SK-N-SH (cell line): ENCODE results near the gene BORCS5. TPM values are rescaled to one million over a fixed set of nuclear protein-coding genes. Genes with fewer than 3 reads are reported as not detected.
A peak's percentile ranks its signal among the peaks of the same experiment; 100 is the strongest.

Experiments
- CTCF ChIA-PET: fragments of 300-600, 350-600 bp; formaldehyde crosslinking; extraction: SDS; loops from one replicate; lab custom pipeline; 2021; lab: Yijun Ruan, JAX
- POLR2A ChIA-PET: fragments of 350-600 bp; sonication (Branson Sonifier 250); formaldehyde crosslinking; extraction: SDS; loops from one replicate; lab custom pipeline; 2020; ENCODE audit warnings: antibody characterized with exemption, inconsistent platforms; lab: Yijun Ruan, JAX
- DNase-seq: peaks from one replicate; pipeline ENCODE4 v3.0.0; 2012
- H2AFZ ChIP-seq: fragments of 200-600 bp; sonication (generic); 2 replicates; pipeline ENCODE4 v1.8.1; 2016; ENCODE audit warnings: antibody characterized with exemption, mild to moderate bottlenecking, low read depth
- H3F3A ChIP-seq: fragments of 200-600 bp; sonication (generic); replicated peaks from 2 replicates; pipeline ENCODE3; 2016; ENCODE audit warnings: antibody characterized with exemption, mild to moderate bottlenecking; ENCODE audit not compliant: insufficient read depth
- H3K27ac ChIP-seq, 2 experiments: fragments of 200-500 bp in 1 of 2; fragments of 200-600 bp in 1 of 2; sonication (Bioruptor generic) in 1 of 2; sonication (generic), shearing (Covaris generic) in 1 of 2; 2 replicates each; pipeline versions ENCODE4 v1.5.1 to v1.6.1; 2014 to 2016; ENCODE audit warnings: low read depth in 2 of 2, inconsistent platforms in 1 of 2, low read length in 1 of 2, mild to moderate bottlenecking in 1 of 2, mixed read lengths in 1 of 2
- H3K27me3 ChIP-seq: fragments of 200-600 bp; sonication (generic), shearing (Covaris generic); 2 replicates; pipeline ENCODE4 v1.6.1; 2016; ENCODE audit warnings: mixed run types; ENCODE audit not compliant: insufficient read depth
- H3K36me3 ChIP-seq, 2 experiments: fragments of 200-500 bp in 1 of 2; fragments of 200-600 bp in 1 of 2; sonication (Bioruptor generic) in 1 of 2; sonication (generic) in 1 of 2; replicated peaks in 1 of 2; 2 replicates each; pipeline versions ENCODE3 to v1.5.1; 2014 to 2016; ENCODE audit warnings: low read length in 1 of 2, mild to moderate bottlenecking in 1 of 2; ENCODE audit not compliant: insufficient read depth in 2 of 2, control insufficient read depth in 1 of 2
- H3K4me1 ChIP-seq, 2 experiments: fragments of 200-500 bp in 1 of 2; fragments of 200-600 bp in 1 of 2; sonication (Bioruptor generic) in 1 of 2; sonication (generic), shearing (Covaris generic) in 1 of 2; 2 replicates each; pipeline versions ENCODE4 v1.5.1 to v1.6.1; 2014 to 2016; ENCODE audit warnings: low read depth in 1 of 2, low read length in 1 of 2, mixed run types in 1 of 2; ENCODE audit not compliant: insufficient read depth in 2 of 2, control insufficient read depth in 1 of 2
- H3K4me2 ChIP-seq: fragments of 200-600 bp; sonication (generic), shearing (Covaris generic); 2 replicates; pipeline ENCODE4 v1.6.1; 2017; ENCODE audit warnings: mixed run types
- H3K4me3 ChIP-seq, 2 experiments: fragments of 200-500 bp in 1 of 2; fragments of 200-600 bp in 1 of 2; sonication (Bioruptor generic) in 1 of 2; sonication (generic), shearing (Covaris generic) in 1 of 2; 2 replicates each; pipeline versions ENCODE4 v1.5.1 to v1.8.1; 2014 to 2016; ENCODE audit warnings: low read depth in 2 of 2, inconsistent platforms in 1 of 2, low read length in 1 of 2, mild to moderate bottlenecking in 1 of 2, mixed read lengths in 1 of 2, moderate library complexity in 1 of 2
- H3K79me2 ChIP-seq: fragments of 200-600 bp; sonication (generic); 2 replicates; pipeline ENCODE4 v1.8.1; 2017; ENCODE audit warnings: mild to moderate bottlenecking; ENCODE audit not compliant: insufficient read depth
- H3K9ac ChIP-seq: fragments of 200-600 bp; sonication (generic); 2 replicates; pipeline ENCODE4 v1.6.1; 2017; ENCODE audit warnings: mixed run types
- H3K9me2 ChIP-seq: fragments of 200-600 bp; sonication (generic); 2 replicates; pipeline ENCODE4 v1.6.1; 2017; ENCODE audit warnings: mixed run types
- H3K9me3 ChIP-seq: fragments of 200-600 bp; sonication (generic); 2 replicates; pipeline ENCODE4 v1.6.1; 2017; ENCODE audit warnings: mixed run types, mild to moderate bottlenecking, moderate library complexity
- H4K20me1 ChIP-seq: fragments of 200-600 bp; sonication (generic); 2 replicates; pipeline ENCODE4 v1.6.1; 2017; ENCODE audit warnings: mild to moderate bottlenecking, mixed run types; ENCODE audit not compliant: insufficient read depth
- JUND ChIP-seq: IDR thresholded peaks from 2 replicates; pipeline ENCODE4 v1.4.0; 2012
- MAX ChIP-seq: IDR thresholded peaks from 2 replicates; pipeline ENCODE4 v1.4.0; 2012; ENCODE audit warnings: low read depth
- MXI1 ChIP-seq: IDR thresholded peaks from 2 replicates; pipeline ENCODE4 v1.6.1; 2012; ENCODE audit warnings: mild to moderate bottlenecking, low read depth, low read length, improper control_type of control experiment
- POLR2AphosphoS5 ChIP-seq: IDR thresholded peaks from 2 replicates; pipeline ENCODE4 v1.6.1; 2012; ENCODE audit warnings: low read depth, low read length
- RAD21 ChIP-seq: IDR thresholded peaks from 2 replicates; pipeline ENCODE4 v1.6.1; 2012; ENCODE audit warnings: mild to moderate bottlenecking, low read length
- RCOR1 ChIP-seq: fragments of 150-350 bp; IDR thresholded peaks from 2 replicates; pipeline ENCODE4 v1.6.1; 2017; ENCODE audit warnings: antibody characterized with exemption, low read length
- TCF12 ChIP-seq: IDR thresholded peaks from 2 replicates; pipeline ENCODE4 v1.4.0; 2012
- USF1 ChIP-seq: IDR thresholded peaks from 2 replicates; pipeline ENCODE4 v1.4.0; 2012; ENCODE audit warnings: low read depth, borderline replicate concordance
- ZBTB33 ChIP-seq: IDR thresholded peaks from 2 replicates; pipeline ENCODE4 v1.4.0; 2012; ENCODE audit warnings: low read depth, borderline replicate concordance
- WGBS: methylation state at CpG from one replicate; pipeline ENCODE4 v1.1.6; 2017; ENCODE audit warnings: low lambda C conversion rate; 5-methylcytosine and 5-hydroxymethylcytosine counted together
- polyA plus RNA-seq, 3 experiments: library from polyadenylated mRNA; depleted of rRNA; stranded (reverse); fragments of >200 nt; gene quantifications; 2 replicates each; pipeline ENCODE4 v1.2.3, GENCODE V29; 2012

BORCS5 gene
- polyA plus RNA-seq, 1 of the 3 experiments (the other 2 are of a cell fraction), result 16.3 TPM

- Histone ChIP-seq H4K20me1 (no peaks in the 10 kb centered on the region), H3K4me2 (no peak overlapping the region), H3K9ac (no peak overlapping the region), H2AFZ (no peak overlapping the region), H3K36me3 (peaks cover 0 to 16% of the 10 kb centered on the region in 2 experiments), H3K79me2 (no peaks in the 10 kb centered on the region), H3F3A (no peaks in the 10 kb centered on the region), H3K9me3 (no peaks in the 10 kb centered on the region), H3K27ac (peak overlapping the region in 1 of 2 experiments; percentile 59; a peak in 2 of 4 replicates), H3K4me3 (no peak overlapping the region), H3K9me2 (no peaks in the 10 kb centered on the region), H3K4me1 (peaks cover 4 to 9% of the 10 kb centered on the region in 2 experiments; a peak in 1 of 4 replicates), H3K27me3 (no peaks in the 10 kb centered on the region)
- ChIA-PET POLR2A (no interaction called here), CTCF (interaction anchor here (1.4 to 3.7 kb wide), 4 partner anchors 8 to 371 kb away, joined by 5 to 21 read pairs (median 6); no protein-coding TSS in a partner anchor)
- WGBS, result 58% methylated on average over 4 of the region's 4 CpGs
- TF ChIP-seq RCOR1 (no peak), MXI1 (0 out of 2 replicates have a peak, but pooled peaks have one; percentile 20)
- peak; percentile 43 for DNase-seq
These were observed 9.1 kb downstream of the BORCS5 start for GRCh38 chr12:12365931-12366431.

- no peaks in the 10 kb centered on the region for H3F3A ChIP-seq
- DNase-seq, result no peak
- no peaks in the 10 kb centered on the region for H3K9me3 ChIP-seq
- CTCF ChIA-PET, result interaction anchor here (1.2 to 3.7 kb wide), 7 partner anchors 9 to 370 kb away, joined by 3 to 21 read pairs (median 5); partner anchors contain the start of gene DUSP16
- H3K27ac ChIP-seq, result no peak overlapping the region; a peak in 1 of 4 replicates
- no peak overlapping the region for H3K4me2 ChIP-seq
- H3K4me3 ChIP-seq, result no peak overlapping the region
- no peaks in the 10 kb centered on the region for H3K9me2 ChIP-seq
- no peak for TF ChIP-seq ZBTB33
- TF ChIP-seq TCF12, result no peak
- TF ChIP-seq, all 33 proteins: peak for 0
- Histone ChIP-seq H4K20me1 (no peaks in the 10 kb centered on the region), H3K4me1 (peaks cover 4 to 9% of the 10 kb centered on the region in 2 experiments; a peak in 1 of 4 replicates), H3K79me2 (no peaks in the 10 kb centered on the region), H3K36me3 (peaks cover 0 to 16% of the 10 kb centered on the region in 2 experiments), H3K27me3 (no peaks in the 10 kb centered on the region), H3K9ac (no peak overlapping the region), H2AFZ (no peak overlapping the region)
- 89% methylated on average over 4 of the region's 4 CpGs for WGBS
- POLR2A ChIA-PET, result interaction anchor here (1.7 kb wide), 1 partner anchor 10 kb away, joined by 14 read pairs; the partner anchor contains the start of gene BORCS5
These were observed 10.0 kb downstream of the BORCS5 start for GRCh38 chr12:12366701-12367481.

- no peaks in the 10 kb centered on the region for H3K79me2 ChIP-seq
- WGBS, result 98% methylated on average over 4 of the region's 4 CpGs
- H3K4me3 ChIP-seq, result no peak overlapping the region
- no peak for DNase-seq
- H3F3A ChIP-seq, result no peaks in the 10 kb centered on the region
- no peaks in the 10 kb centered on the region for H3K9me3 ChIP-seq
- peaks cover 0 to 16% of the 10 kb centered on the region in 2 experiments for H3K36me3 ChIP-seq
- H3K4me2 ChIP-seq, result no peak overlapping the region
- ChIA-PET CTCF (interaction anchor here (1.2 to 3.7 kb wide), 6 partner anchors 8 to 369 kb away, joined by 3 to 21 read pairs (median 4); partner anchors contain the start of gene DUSP16), POLR2A (interaction anchor here (1.7 kb wide), 1 partner anchor 10 kb away, joined by 14 read pairs; the partner anchor contains the start of gene BORCS5)
- no peak overlapping the region for H3K27ac ChIP-seq
- H3K9ac ChIP-seq, result no peak overlapping the region
- H3K27me3 ChIP-seq, result no peaks in the 10 kb centered on the region
- no peak overlapping the region for H2AFZ ChIP-seq
- peaks cover 4 to 9% of the 10 kb centered on the region in 2 experiments; a peak in 1 of 4 replicates for H3K4me1 ChIP-seq
- H3K9me2 ChIP-seq, result no peaks in the 10 kb centered on the region
- H4K20me1 ChIP-seq, result no peaks in the 10 kb centered on the region
- no peak for TF ChIP-seq TCF12
- no peak for TF ChIP-seq JUND
- TF ChIP-seq ZBTB33, result no peak
- no peak for TF ChIP-seq POLR2AphosphoS5
- TF ChIP-seq MAX, result no peak
- no peak for TF ChIP-seq RAD21
- TF ChIP-seq USF1, result no peak
These were observed 10.7 kb downstream of the BORCS5 start for GRCh38 chr12:12367482-12367998.
